Measurements from ENCODE around the gene BMP7. TPM values are rescaled to one million over a fixed set of nuclear protein-coding genes. Genes with fewer than 3 reads are reported as not detected.

Gene BMP7
- total and polyA plus RNA-seq, 2 experiments from 2014 or later, result 15.9 to 22.8 TPM

GRCh38 chr20:57219071-57219677, 47.3 kb downstream of the BMP7 start (continued):
- no peak for TF ChIP-seq REST (IDR thresholded peaks at IDR 0.05; ENCODE audit: unreplicated experiment)

GRCh38 chr20:57218489-57218888, 48.0 kb downstream of the BMP7 start:
- H2AFZ ChIP-seq, result no peak overlapping the region
- no peak overlapping the region for H3K27ac ChIP-seq (ENCODE audit: low read depth)
- no peaks in the 10 kb centered on the region for H3K9me3 Mint-ChIP-seq
- H3K36me3 Mint-ChIP-seq (ENCODE audit: low read depth), result no peaks in the 10 kb centered on the region
- H3K27me3 Mint-ChIP-seq (ENCODE audit: insufficient read depth, low read depth, poor library complexity), result peaks cover 6% of the 10 kb centered on the region
- no peaks in the 10 kb centered on the region for H3K27me3 ChIP-seq (ENCODE audit: insufficient read depth)
- H4K20me1 ChIP-seq (replicated peaks; ENCODE audit: insufficient read depth), result no peaks in the 10 kb centered on the region
- ATAC-seq, result no peak
- H3K4me1 Mint-ChIP-seq, result no peaks in the 10 kb centered on the region
- no peak overlapping the region for H3K4me3 Mint-ChIP-seq
- no peak for DNase-seq (ENCODE audit: low spot score)
- H3K4me3 ChIP-seq, result no peak overlapping the region
- H3K9me2 ChIP-seq (ENCODE audit: insufficient read depth), result no peaks in the 10 kb centered on the region
- no peaks in the 10 kb centered on the region for H3K4me1 ChIP-seq (ENCODE audit: insufficient read depth)
- no peaks in the 10 kb centered on the region for H3F3A ChIP-seq (replicated peaks; ENCODE audit: low read depth)
- H3K27ac Mint-ChIP-seq, result no peak overlapping the region
- no peaks in the 10 kb centered on the region for H3K79me2 ChIP-seq (replicated peaks; ENCODE audit: insufficient read depth)
- H3K4me2 ChIP-seq, result no peak overlapping the region
- no peaks in the 10 kb centered on the region for H3K36me3 ChIP-seq (ENCODE audit: insufficient read depth)
- TF ChIP-seq STAT1 (IDR thresholded peaks at IDR 0.05; ENCODE audit: unreplicated experiment) (no peak), ZNF331 (CRISPR knock-in tag; IDR thresholded peaks at IDR 0.05; ENCODE audit: low read depth) (no peak), CTCF (conservative IDR thresholded peaks at IDR 0.05; ENCODE audit: low read depth in 2 of 2) (no peak), EZH2 (IDR thresholded peaks at IDR 0.05; ENCODE audit: low read depth, unreplicated experiment) (no peak), JUNB (IDR thresholded peaks at IDR 0.05; ENCODE audit: unreplicated experiment) (no peak), POLR2AphosphoS5 (IDR thresholded peaks at IDR 0.05; ENCODE audit: low read depth) (no peak), ZNF114 (CRISPR knock-in tag; IDR thresholded peaks at IDR 0.05) (no peak), EZH2phosphoT487 (IDR thresholded peaks at IDR 0.05; ENCODE audit: unreplicated experiment) (no peak)
- TF ChIP-seq, protein P1, sequence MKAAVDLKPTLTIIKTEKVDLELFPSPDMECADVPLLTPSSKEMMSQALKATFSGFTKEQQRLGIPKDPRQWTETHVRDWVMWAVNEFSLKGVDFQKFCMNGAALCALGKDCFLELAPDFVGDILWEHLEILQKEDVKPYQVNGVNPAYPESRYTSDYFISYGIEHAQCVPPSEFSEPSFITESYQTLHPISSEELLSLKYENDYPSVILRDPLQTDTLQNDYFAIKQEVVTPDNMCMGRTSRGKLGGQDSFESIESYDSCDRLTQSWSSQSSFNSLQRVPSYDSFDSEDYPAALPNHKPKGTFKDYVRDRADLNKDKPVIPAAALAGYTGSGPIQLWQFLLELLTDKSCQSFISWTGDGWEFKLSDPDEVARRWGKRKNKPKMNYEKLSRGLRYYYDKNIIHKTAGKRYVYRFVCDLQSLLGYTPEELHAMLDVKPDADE (IDR thresholded peaks at IDR 0.05), result no peak
- TF ChIP-seq, protein P2, sequence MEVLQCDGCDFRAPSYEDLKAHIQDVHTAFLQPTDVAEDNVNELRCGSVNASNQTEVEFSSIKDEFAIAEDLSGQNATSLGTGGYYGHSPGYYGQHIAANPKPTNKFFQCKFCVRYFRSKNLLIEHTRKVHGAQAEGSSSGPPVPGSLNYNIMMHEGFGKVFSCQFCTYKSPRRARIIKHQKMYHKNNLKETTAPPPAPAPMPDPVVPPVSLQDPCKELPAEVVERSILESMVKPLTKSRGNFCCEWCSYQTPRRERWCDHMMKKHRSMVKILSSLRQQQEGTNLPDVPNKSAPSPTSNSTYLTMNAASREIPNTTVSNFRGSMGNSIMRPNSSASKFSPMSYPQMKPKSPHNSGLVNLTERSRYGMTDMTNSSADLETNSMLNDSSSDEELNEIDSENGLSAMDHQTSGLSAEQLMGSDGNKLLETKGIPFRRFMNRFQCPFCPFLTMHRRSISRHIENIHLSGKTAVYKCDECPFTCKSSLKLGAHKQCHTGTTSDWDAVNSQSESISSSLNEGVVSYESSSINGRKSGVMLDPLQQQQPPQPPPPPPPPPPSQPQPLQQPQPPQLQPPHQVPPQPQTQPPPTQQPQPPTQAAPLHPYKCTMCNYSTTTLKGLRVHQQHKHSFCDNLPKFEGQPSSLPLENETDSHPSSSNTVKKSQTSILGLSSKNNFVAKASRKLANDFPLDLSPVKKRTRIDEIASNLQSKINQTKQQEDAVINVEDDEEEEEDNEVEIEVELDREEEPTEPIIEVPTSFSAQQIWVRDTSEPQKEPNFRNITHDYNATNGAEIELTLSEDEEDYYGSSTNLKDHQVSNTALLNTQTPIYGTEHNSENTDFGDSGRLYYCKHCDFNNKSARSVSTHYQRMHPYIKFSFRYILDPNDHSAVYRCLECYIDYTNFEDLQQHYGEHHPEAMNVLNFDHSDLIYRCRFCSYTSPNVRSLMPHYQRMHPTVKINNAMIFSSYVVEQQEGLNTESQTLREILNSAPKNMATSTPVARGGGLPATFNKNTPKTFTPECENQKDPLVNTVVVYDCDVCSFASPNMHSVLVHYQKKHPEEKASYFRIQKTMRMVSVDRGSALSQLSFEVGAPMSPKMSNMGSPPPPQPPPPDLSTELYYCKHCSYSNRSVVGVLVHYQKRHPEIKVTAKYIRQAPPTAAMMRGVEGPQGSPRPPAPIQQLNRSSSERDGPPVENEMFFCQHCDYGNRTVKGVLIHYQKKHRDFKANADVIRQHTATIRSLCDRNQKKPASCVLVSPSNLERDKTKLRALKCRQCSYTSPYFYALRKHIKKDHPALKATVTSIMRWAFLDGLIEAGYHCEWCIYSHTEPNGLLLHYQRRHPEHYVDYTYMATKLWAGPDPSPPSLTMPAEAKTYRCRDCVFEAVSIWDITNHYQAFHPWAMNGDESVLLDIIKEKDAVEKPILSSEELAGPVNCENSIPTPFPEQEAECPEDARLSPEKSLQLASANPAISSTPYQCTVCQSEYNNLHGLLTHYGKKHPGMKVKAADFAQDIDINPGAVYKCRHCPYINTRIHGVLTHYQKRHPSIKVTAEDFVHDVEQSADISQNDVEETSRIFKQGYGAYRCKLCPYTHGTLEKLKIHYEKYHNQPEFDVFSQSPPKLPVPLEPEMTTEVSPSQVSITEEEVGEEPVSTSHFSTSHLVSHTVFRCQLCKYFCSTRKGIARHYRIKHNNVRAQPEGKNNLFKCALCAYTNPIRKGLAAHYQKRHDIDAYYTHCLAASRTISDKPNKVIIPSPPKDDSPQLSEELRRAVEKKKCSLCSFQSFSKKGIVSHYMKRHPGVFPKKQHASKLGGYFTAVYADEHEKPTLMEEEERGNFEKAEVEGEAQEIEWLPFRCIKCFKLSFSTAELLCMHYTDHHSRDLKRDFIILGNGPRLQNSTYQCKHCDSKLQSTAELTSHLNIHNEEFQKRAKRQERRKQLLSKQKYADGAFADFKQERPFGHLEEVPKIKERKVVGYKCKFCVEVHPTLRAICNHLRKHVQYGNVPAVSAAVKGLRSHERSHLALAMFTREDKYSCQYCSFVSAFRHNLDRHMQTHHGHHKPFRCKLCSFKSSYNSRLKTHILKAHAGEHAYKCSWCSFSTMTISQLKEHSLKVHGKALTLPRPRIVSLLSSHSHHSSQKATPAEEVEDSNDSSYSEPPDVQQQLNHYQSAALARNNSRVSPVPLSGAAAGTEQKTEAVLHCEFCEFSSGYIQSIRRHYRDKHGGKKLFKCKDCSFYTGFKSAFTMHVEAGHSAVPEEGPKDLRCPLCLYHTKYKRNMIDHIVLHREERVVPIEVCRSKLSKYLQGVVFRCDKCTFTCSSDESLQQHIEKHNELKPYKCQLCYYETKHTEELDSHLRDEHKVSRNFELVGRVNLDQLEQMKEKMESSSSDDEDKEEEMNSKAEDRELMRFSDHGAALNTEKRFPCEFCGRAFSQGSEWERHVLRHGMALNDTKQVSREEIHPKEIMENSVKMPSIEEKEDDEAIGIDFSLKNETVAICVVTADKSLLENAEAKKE (CRISPR knock-in tag; IDR thresholded peaks at IDR 0.05), result no peak

Data from GM23338 (cell line).